ENCODE measurements around the gene MYO6. TPM values are rescaled to one million over a fixed set of nuclear protein-coding genes. Genes with fewer than 3 reads are reported as not detected.

Gene MYO6
- total RNA-seq, 6 experiments from 2014 or later = 16.0 to 28.3 (median 18.3) TPM

DNA sequence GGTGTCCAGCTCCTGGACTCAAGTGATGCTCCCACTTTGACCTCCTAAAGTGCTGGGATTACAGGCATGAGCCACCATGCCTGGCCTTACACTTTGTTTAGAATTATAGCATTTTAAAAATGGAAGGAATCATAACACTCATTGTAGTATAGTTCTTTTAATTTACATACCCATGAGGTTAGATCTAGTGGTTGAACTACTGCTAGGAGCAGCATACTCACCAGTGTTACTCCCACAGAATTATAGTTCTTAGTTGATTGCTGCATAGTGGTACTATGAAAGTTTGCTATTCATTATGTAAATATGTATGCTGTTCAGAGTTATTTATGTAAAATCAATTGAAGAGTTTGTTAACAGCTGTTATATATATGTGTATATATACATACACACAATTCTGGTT is 85.4 kb downstream of the MYO6 start:
- TF ChIP-seq POLR2A (IDR thresholded peaks at IDR 0.05) = no peak
- TF ChIP-seq, protein P1, sequence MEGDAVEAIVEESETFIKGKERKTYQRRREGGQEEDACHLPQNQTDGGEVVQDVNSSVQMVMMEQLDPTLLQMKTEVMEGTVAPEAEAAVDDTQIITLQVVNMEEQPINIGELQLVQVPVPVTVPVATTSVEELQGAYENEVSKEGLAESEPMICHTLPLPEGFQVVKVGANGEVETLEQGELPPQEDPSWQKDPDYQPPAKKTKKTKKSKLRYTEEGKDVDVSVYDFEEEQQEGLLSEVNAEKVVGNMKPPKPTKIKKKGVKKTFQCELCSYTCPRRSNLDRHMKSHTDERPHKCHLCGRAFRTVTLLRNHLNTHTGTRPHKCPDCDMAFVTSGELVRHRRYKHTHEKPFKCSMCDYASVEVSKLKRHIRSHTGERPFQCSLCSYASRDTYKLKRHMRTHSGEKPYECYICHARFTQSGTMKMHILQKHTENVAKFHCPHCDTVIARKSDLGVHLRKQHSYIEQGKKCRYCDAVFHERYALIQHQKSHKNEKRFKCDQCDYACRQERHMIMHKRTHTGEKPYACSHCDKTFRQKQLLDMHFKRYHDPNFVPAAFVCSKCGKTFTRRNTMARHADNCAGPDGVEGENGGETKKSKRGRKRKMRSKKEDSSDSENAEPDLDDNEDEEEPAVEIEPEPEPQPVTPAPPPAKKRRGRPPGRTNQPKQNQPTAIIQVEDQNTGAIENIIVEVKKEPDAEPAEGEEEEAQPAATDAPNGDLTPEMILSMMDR (IDR thresholded peaks at IDR 0.05) = no peak
- Histone ChIP-seq H3K27me3 (no peaks in the 10 kb centered on the region), H3K27ac (no peak overlapping the region), H3K4me1 (no peaks in the 10 kb centered on the region), H3K4me3 (no peak overlapping the region), H3K9me3 (no peaks in the 10 kb centered on the region), H3K36me3 (peaks cover 0 to 9% (median 0%) of the 10 kb centered on the region in 4 donors)
- no peak for ATAC-seq
- no peak for DNase-seq
- intact Hi-C loops (cut with DNase I) = no loop called here

GRCh38 chr6:75842191-75842590 is 93.2 kb downstream of the MYO6 start:
- no peak for ATAC-seq
- no peaks in the 10 kb centered on the region for H3K36me3 ChIP-seq
- no peaks in the 10 kb centered on the region for H3K4me1 ChIP-seq
- TF ChIP-seq POLR2A (IDR thresholded peaks at IDR 0.05) = no peak
- TF ChIP-seq, protein P1 (IDR thresholded peaks at IDR 0.05) = no peak
- no peaks in the 10 kb centered on the region for H3K27me3 ChIP-seq
- intact Hi-C loops (cut with DNase I) = no loop called here
- 76% methylated on average over 4 of the region's 4 CpGs for WGBS (ENCODE audit: insufficient coverage, low coverage, low lambda C conversion rate, missing lambda C conversion rate)
- H3K9me3 ChIP-seq = no peaks in the 10 kb centered on the region
- H3K4me3 ChIP-seq = no peak overlapping the region
- no peak overlapping the region for H3K27ac ChIP-seq
- DNase-seq = no peak

DNA sequence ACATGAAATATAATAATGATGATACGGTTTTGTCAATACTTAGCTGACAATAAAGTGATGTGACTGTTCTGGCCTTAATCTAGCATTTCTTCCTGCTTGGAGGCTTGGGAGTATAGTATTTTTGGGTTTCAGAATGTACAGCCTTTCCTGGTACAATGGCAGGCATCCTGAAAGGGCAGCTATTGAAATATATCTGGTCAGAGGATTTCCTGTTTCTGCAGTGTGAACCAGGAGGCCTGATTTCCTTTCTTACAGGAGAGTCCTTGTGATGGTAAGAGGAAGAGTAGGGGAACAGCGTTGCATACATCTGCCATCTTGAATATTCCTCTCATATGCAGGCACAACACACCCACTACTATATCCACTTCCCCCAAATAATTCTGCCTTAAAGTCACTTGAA is 93.7 kb downstream of the MYO6 start:
- Histone ChIP-seq H3K27ac (no peak overlapping the region), H3K27me3 (no peaks in the 10 kb centered on the region), H3K36me3 (no peaks in the 10 kb centered on the region), H3K4me3 (no peak overlapping the region), H3K9me3 (no peaks in the 10 kb centered on the region), H3K4me1 (no peaks in the 10 kb centered on the region)
- intact Hi-C loops (cut with DNase I) = no loop called here
- TF ChIP-seq, protein P1 (IDR thresholded peaks at IDR 0.05) = no peak
- no peak for TF ChIP-seq POLR2A (IDR thresholded peaks at IDR 0.05)
- 60% methylated on average over 2 of the region's 2 CpGs for WGBS (ENCODE audit: insufficient coverage, low coverage, low lambda C conversion rate, missing lambda C conversion rate)
- no peak for DNase-seq
- peak; percentile 30 to 70 (median 41) for ATAC-seq

DNA sequence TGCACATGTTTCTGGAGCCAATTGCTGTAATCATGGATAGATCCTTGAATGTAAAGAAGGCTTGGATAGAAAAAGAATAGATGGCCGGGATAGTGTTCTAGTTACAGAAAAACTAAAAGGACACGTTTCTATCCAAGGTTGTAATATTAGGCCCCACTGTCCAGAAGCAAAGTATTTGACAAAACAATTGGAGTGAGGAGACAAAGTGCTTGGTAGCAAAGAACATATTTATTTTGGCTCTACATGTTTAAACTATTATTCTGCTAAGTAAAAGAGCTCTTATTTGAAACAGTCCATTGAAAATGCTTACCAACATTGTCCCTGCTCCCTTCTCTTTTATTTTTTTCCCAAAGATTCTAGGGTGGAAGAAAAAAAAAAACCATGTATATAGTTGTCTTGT is 94.4 kb downstream of the MYO6 start:
- 41% methylated on average over 2 of the region's 2 CpGs for WGBS (ENCODE audit: insufficient coverage, low coverage, low lambda C conversion rate, missing lambda C conversion rate)
- DNase-seq (no peak), ATAC-seq (peak in 1 of 4 donors; percentile 47)
- Histone ChIP-seq H3K27ac (no peak overlapping the region), H3K36me3 (no peaks in the 10 kb centered on the region), H3K9me3 (no peaks in the 10 kb centered on the region), H3K27me3 (no peaks in the 10 kb centered on the region), H3K4me1 (no peaks in the 10 kb centered on the region), H3K4me3 (no peak overlapping the region)
- intact Hi-C loops (cut with DNase I) = no loop called here
- TF ChIP-seq, protein P1 (IDR thresholded peaks at IDR 0.05) = no peak
- no peak for TF ChIP-seq POLR2A (IDR thresholded peaks at IDR 0.05)

- ATAC-seq = no peak
- H3K27ac ChIP-seq = no peak overlapping the region
Observed at GRCh38 chr6:75848274-75848673, 99.2 kb downstream of the MYO6 start.

More at GRCh38 chr6:75848274-75848673, 99.2 kb downstream of the MYO6 start:
- DNase-seq = no peak
- WGBS (ENCODE audit: insufficient coverage, low coverage, low lambda C conversion rate, missing lambda C conversion rate) = 82% methylated on average over 4 of the region's 4 CpGs
- Histone ChIP-seq H3K27me3 (no peaks in the 10 kb centered on the region), H3K4me3 (no peak overlapping the region), H3K9me3 (no peaks in the 10 kb centered on the region), H3K36me3 (no peaks in the 10 kb centered on the region), H3K4me1 (no peaks in the 10 kb centered on the region)
- intact Hi-C loops (cut with DNase I) = no loop called here
- TF ChIP-seq, protein P1 (IDR thresholded peaks at IDR 0.05) = no peak
- TF ChIP-seq POLR2A (IDR thresholded peaks at IDR 0.05) = no peak

Data from right lobe of liver (tissue), 6 donors.